ENCODE data around the gene SEL1L3. TPM values are rescaled to one million over a fixed set of nuclear protein-coding genes. Genes with fewer than 3 reads are reported as not detected.
"Not testable (repeated sequence)": the region's sequence is repeated elsewhere in the genome, so short reads cannot be mapped to it uniquely, and the experiment has no call there.

SEL1L3 gene
- 1 to 10 TPM; 3.5 to 8.1 (median 4.5) TPM for total RNA-seq
- polyA plus RNA-seq = 10 to 100 TPM; 22.2 to 65.6 (median 26.1) TPM

DNA sequence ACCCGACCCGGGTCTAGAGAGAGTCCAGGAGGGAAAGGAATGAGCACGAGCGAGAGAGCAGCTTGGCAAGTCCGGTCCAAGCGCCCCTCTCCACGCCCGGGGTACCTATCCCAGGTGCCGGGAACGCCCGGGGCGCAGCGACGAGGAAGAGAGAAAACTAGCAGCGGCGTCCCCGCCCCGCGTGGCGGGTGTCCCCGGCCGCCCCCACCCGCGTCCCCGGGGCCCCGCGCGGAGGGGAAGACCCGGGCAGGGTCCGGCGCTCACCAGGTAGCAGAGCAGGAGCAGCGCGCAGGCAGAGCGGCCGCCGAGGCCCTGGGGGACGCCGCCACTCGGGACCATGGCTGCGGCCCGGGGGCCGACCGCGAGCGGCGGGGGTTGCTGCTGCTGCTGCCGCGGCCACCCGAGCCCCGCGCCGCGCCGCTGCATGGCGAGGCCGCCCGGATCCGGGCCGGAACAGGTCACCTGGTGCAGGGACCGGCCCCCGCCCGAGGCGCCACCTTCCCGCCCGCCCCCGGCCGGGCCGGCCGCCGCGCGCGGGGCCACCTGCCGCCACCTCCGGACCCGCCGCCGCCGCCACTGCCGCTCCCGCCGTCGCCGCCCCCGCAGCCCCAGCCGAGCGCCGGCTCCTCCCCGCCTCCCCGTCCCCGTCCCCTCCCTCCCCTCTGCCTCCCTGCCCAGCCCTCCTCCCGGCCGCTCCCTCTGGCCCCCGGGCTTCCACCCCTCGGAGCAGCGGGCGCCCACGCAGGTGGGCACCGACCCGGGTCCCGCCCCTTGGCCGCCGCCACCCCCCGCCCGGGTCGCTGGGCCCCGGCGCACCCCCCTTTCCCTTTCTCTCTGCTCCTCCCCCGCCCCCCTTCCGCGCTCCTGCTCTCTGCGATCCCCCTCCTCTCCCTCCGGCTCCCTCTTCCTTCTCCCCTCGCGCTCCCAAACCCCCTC is at the start of gene SEL1L3:
SEL1L3 (minus strand) TSS at position 578 of the 936 bp plus-strand sequence; CDS start at position 426, 152 bp downstream.
- Histone ChIP-seq H3K27ac (peak within 1 kb of the TSS; percentile 11 to 45 (median 34)), H3K36me3 (no peaks in the 10 kb centered on the region), H3K9me3 (no peaks in the 10 kb centered on the region), H3K4me1 (peaks cover 0 to 14% (median 12%) of the 10 kb centered on the region in 4 donors), H3K4me3 (peak within 1 kb of the TSS; percentile 26 to 81 (median 56)), H3K27me3 (peaks cover 0 to 40% (median 2%) of the 10 kb centered on the region in 3 donors)
- 1% methylated on average over 115 of the region's 115 CpGs for WGBS, 2 donors
- intact Hi-C loops (cut with DNase I) = no loop called here
- DNase-seq = no peak
- TF ChIP-seq POLR2AphosphoS5 (IDR thresholded peaks at IDR 0.05) = no peak
- TF ChIP-seq, protein P1, sequence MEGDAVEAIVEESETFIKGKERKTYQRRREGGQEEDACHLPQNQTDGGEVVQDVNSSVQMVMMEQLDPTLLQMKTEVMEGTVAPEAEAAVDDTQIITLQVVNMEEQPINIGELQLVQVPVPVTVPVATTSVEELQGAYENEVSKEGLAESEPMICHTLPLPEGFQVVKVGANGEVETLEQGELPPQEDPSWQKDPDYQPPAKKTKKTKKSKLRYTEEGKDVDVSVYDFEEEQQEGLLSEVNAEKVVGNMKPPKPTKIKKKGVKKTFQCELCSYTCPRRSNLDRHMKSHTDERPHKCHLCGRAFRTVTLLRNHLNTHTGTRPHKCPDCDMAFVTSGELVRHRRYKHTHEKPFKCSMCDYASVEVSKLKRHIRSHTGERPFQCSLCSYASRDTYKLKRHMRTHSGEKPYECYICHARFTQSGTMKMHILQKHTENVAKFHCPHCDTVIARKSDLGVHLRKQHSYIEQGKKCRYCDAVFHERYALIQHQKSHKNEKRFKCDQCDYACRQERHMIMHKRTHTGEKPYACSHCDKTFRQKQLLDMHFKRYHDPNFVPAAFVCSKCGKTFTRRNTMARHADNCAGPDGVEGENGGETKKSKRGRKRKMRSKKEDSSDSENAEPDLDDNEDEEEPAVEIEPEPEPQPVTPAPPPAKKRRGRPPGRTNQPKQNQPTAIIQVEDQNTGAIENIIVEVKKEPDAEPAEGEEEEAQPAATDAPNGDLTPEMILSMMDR (IDR thresholded peaks at IDR 0.05) = no peak
- TF ChIP-seq POLR2A (IDR thresholded peaks at IDR 0.05) = no peak
- TF ChIP-seq EP300 (IDR thresholded peaks at IDR 0.05) = no peak

DNA sequence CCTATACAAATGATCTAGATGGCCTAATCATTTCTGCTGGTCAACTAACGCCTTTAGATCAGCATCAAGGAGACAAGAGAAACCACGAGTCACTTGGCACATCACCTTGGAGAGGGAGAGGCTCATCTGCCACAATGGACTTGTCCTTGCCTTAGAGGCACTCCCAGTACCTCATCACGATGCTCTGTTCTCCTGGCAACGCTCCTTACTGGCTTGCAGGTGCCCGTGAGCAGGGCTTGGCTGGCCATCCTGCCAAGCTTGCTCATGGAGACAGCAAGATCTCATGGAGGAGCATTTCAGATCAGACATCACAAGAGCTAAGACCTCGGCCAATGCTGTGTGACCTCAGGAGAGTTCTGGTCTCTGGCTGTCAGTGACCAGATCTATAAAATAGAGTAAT is 48.6 kb upstream of the SEL1L3 start:
- TF ChIP-seq, protein P1 (IDR thresholded peaks at IDR 0.05) = no peak
- no peak for TF ChIP-seq EP300 (IDR thresholded peaks at IDR 0.05)
- TF ChIP-seq POLR2A (IDR thresholded peaks at IDR 0.05) = no peak
- no peak for TF ChIP-seq POLR2AphosphoS5 (IDR thresholded peaks at IDR 0.05)
- Histone ChIP-seq H3K4me1 (peaks cover 0 to 19% (median 13%) of the 10 kb centered on the region in 4 donors), H3K4me3 (no peak overlapping the region), H3K9me3 (no peaks in the 10 kb centered on the region), H3K27me3 (no peaks in the 10 kb centered on the region), H3K27ac (no peak overlapping the region), H3K36me3 (no peaks in the 10 kb centered on the region)
- 86 to 89% methylated on average over 6 of the region's 6 CpGs for WGBS, 2 donors
- no peak for DNase-seq
- intact Hi-C loops (cut with DNase I) = loop anchor here (5.0 kb wide), 1 partner anchor 951 kb away; the partner anchor contains the start of gene STIM2

DNA sequence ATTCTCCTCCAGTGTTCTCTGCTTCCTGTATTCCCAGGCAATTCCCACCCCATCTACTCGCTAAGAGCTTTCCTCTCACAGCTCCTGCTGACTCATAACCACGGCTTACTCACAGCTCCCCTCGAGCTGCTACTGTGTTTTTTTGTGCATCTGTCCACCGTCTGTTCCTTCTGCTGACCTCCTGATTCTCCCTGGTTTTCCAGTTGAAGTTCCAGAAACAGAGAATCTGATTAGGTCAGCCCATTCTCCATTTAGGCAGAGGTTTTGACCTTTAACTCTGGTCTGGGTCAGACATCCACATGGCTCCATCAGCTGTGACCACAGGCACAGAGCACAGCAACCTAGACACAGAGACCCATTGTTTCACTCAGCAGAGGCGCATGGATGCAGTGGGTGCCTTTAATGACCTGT is 45.7 kb upstream of the SEL1L3 start:
- intact Hi-C loops (cut with DNase I) = no loop called here
- Histone ChIP-seq H3K9me3 (no peaks in the 10 kb centered on the region), H3K4me1 (peaks cover 0 to 7% (median 6%) of the 10 kb centered on the region in 4 donors), H3K27me3 (no peaks in the 10 kb centered on the region), H3K36me3 (no peaks in the 10 kb centered on the region), H3K4me3 (no peak overlapping the region), H3K27ac (no peak overlapping the region)
- WGBS, 2 donors = 66 to 68% methylated on average over 5 of the region's 5 CpGs
- no peak for DNase-seq
- no peak for TF ChIP-seq EP300 (IDR thresholded peaks at IDR 0.05)
- no peak for TF ChIP-seq POLR2A (IDR thresholded peaks at IDR 0.05)
- TF ChIP-seq, protein P1 (IDR thresholded peaks at IDR 0.05) = no peak
- no peak for TF ChIP-seq POLR2AphosphoS5 (IDR thresholded peaks at IDR 0.05)

DNA sequence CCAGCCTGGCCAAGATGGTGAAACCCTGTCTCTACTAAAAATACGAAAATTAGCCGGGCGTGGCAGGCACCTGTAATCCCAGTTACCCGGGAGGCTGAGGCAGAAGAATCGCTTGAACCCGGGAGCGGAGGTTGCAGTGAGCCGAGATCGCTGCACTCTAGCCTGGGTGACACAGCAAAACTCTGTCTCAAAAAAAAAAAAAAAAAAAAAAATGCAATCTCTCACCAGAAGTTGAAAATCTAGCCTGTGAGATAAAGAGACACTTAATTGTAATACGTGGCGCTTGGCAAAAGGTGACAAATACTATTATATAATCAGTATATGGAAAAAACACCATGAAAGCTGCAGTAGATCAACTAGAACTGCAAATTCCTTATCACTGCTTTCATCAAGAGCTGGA is 43.3 kb upstream of the SEL1L3 start:
- H3K4me3 ChIP-seq; DNase-seq; H3K9me3 ChIP-seq; H3K4me1 ChIP-seq; H3K36me3 ChIP-seq; H3K27ac ChIP-seq; H3K27me3 ChIP-seq; intact Hi-C loops (cut with DNase I): not testable (repeated sequence)
- WGBS, 2 donors = 95 to 96% methylated on average over 11 of the region's 11 CpGs

DNA sequence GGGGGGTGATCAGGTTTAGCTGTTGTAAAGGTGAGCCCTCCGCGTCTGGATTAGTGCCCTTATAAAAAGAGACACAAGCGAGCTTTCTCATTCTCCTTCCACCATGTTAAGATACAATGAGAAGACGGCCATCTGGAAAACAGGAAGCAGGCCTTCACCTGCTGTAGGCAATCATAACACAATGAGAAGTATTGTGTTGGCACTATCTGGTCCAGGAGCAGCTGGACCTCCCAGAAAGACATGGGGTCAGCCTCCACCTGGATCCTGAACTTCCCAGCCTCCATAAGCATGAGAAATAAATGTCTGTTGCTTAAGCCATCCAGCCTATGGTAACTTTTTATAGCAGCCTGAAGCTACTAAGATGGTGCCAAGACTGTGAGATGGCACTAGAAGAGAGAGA is 42.6 kb upstream of the SEL1L3 start:
- no peak overlapping the region for H3K27ac ChIP-seq

More for the DNA sequence above, 42.6 kb upstream of the SEL1L3 start:
- no peak for TF ChIP-seq POLR2AphosphoS5 (IDR thresholded peaks at IDR 0.05)
- TF ChIP-seq POLR2A (IDR thresholded peaks at IDR 0.05) = no peak
- TF ChIP-seq EP300 (IDR thresholded peaks at IDR 0.05) = no peak
- TF ChIP-seq, protein P1 (IDR thresholded peaks at IDR 0.05) = no peak
- intact Hi-C loops (cut with DNase I) = no loop called here
- WGBS, 2 donors = 90 to 97% methylated on average over 4 of the region's 4 CpGs
- H3K36me3 ChIP-seq = no peaks in the 10 kb centered on the region
- no peaks in the 10 kb centered on the region for H3K27me3 ChIP-seq
- H3K4me1 ChIP-seq = no peaks in the 10 kb centered on the region
- no peak overlapping the region for H3K4me3 ChIP-seq
- H3K9me3 ChIP-seq = no peaks in the 10 kb centered on the region
- no peak for DNase-seq

Data from sigmoid colon (tissue), 7 donors.